Kidney epithelial cell (primary cell): ENCODE data around the gene WT1. TPM values are rescaled to one million over a fixed set of nuclear protein-coding genes. Genes with fewer than 3 reads are reported as not detected.

ENCODE experiments used
- DNase-seq: peaks from one replicate; pipeline ENCODE4 v3.0.0-alpha.2; 2010; ENCODE audit warnings: low read depth
- H3K27me3 ChIP-seq: 2 replicates; pipeline ENCODE4 v1.6.0; 2011; ENCODE audit warnings: low read length; ENCODE audit not compliant: control insufficient read depth, insufficient read depth
- H3K36me3 ChIP-seq: 2 replicates; pipeline ENCODE4 v1.5.1; 2011; ENCODE audit warnings: low read length; ENCODE audit not compliant: control insufficient read depth, insufficient read depth
- H3K4me3 ChIP-seq: 2 replicates; pipeline ENCODE4 v1.5.1; 2011; ENCODE audit warnings: low read depth, mild to moderate bottlenecking, control low read depth, low read length
- total RNA-seq: library from RNA; depleted of rRNA; stranded (reverse); fragments of >200 nt; gene quantifications from 2 replicates; pipeline ENCODE4 v1.2.3, GENCODE V29; 2015
- TF ChIP-seq, protein P1 (sequence below): IDR thresholded peaks from 2 replicates; pipeline ENCODE4 v1.5.1; 2011; ENCODE audit warnings: mild to moderate bottlenecking, moderate library complexity, low read length, control low read depth, inconsistent platforms; ENCODE audit not compliant: insufficient read depth, poor library complexity, severe bottlenecking

Gene WT1
- total RNA-seq, 1 donor from 2014 or later, result 8.5 TPM

GRCh38 chr11:32437495-32438345 lies 2.4 kb upstream of the WT1 start:
- DNase-seq, result no peak
- H3K36me3 ChIP-seq, result no peaks in the 10 kb centered on the region

GRCh38 chr11:32436751-32437494 lies 1.6 kb upstream of the WT1 start:
- Histone ChIP-seq H3K4me3 (peak overlapping the region; percentile 60), H3K36me3 (no peaks in the 10 kb centered on the region), H3K27me3 (peaks cover 83% of the 10 kb centered on the region)
- TF ChIP-seq, protein P1, sequence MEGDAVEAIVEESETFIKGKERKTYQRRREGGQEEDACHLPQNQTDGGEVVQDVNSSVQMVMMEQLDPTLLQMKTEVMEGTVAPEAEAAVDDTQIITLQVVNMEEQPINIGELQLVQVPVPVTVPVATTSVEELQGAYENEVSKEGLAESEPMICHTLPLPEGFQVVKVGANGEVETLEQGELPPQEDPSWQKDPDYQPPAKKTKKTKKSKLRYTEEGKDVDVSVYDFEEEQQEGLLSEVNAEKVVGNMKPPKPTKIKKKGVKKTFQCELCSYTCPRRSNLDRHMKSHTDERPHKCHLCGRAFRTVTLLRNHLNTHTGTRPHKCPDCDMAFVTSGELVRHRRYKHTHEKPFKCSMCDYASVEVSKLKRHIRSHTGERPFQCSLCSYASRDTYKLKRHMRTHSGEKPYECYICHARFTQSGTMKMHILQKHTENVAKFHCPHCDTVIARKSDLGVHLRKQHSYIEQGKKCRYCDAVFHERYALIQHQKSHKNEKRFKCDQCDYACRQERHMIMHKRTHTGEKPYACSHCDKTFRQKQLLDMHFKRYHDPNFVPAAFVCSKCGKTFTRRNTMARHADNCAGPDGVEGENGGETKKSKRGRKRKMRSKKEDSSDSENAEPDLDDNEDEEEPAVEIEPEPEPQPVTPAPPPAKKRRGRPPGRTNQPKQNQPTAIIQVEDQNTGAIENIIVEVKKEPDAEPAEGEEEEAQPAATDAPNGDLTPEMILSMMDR, result no peak
- no peak for DNase-seq

More at GRCh38 chr11:32437495-32438345, 2.4 kb upstream of the WT1 start:
- Histone ChIP-seq H3K27me3 (peaks cover 77% of the 10 kb centered on the region), H3K4me3 (peak overlapping the region; percentile 60)
- TF ChIP-seq, protein P1, result no peak

DNA sequence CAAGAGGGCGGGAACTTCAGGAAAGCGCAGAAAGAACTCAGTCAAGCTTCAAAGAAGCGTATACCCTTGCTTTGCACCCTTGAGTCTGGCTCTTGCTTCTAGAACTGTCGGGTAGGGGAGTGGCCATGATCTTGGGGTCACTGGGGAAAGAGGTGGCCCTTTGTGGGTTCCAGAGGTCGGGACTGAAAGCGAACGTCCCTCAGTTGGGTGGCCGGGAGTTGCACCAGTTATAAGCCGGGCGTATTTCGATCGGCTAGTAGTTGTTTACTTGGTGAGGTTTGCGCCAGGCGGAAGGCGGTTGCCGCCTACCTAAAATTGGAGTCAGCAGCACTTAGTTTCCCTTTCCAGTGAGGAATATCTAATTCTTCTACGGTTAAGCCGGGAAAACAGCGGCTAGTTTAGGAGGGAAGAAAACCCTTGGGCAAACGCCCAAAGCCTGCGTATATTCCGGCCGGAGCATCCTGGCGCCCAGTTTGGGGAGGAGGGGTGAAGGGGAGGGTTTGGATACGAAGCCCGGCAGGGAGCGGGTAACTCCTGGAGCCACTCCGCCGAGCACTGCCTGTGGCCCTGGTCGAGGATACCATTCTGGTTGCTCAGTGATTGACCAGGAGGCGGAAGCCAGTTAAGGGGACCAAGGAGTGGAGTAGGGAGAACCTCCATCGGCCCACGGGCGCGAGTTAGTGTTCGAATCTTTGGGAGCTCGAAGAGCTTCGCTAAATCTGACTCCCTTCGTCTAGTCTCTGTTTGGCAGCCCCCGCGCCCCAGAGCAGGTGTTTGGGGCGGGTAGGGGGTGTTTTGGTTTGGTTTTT lies 807 bp upstream of the WT1 start:
- H3K4me3 ChIP-seq, result peak overlapping the region; percentile 60
- TF ChIP-seq, protein P1, result no peak
- peaks cover 87% of the 10 kb centered on the region for H3K27me3 ChIP-seq
- H3K36me3 ChIP-seq, result no peaks in the 10 kb centered on the region
- DNase-seq, result no peak

DNA sequence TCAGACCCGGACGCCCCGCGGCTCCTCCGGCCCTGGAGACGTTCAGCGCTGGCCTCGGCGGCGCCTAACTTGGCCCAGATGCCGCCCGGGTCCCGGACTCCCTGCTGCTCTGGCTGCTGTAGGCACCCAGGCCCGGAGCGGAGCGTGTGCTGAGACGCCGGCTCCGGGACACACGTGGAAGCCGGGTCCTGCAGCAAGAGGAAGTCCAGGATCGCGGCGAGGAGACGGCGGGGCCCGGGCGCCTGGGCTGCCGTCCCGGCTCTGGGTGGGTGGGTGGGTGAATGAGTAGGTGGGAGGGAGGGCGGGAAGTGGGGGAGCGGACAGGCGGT lies 223 bp downstream of the WT1 start:
- Histone ChIP-seq H3K36me3 (no peaks in the 10 kb centered on the region), H3K4me3 (peak overlapping the region; percentile 60), H3K27me3 (peaks cover 92% of the 10 kb centered on the region)
- DNase-seq, result no peak
- TF ChIP-seq, protein P1, result no peak

GRCh38 chr11:32434356-32435151 lies 785 bp downstream of the WT1 start:
- no peak for DNase-seq
- TF ChIP-seq, protein P1, result peak; percentile 12
- Histone ChIP-seq H3K4me3 (peak overlapping the region; percentile 60), H3K36me3 (no peaks in the 10 kb centered on the region), H3K27me3 (peaks cover 94% of the 10 kb centered on the region)
